Activated CD8-positive, alpha-beta T cell treated with anti-CD3 and anti-CD28 coated beads for 36 hours (primary cell): Measurements from ENCODE around the gene GRM4. TPM values are rescaled to one million over a fixed set of nuclear protein-coding genes. Genes with fewer than 3 reads are reported as not detected.

ENCODE experiments used
- ATAC-seq: fragments of 200-7000 bp; cut with Tn5 transposase; one replicate; pipeline ENCODE4 v1.10.0; 2021; ENCODE audit warnings: mild to moderate bottlenecking, moderate library complexity
- CTCF ChIA-PET: fragments of 350-600 bp; sonication (Branson Sonifier 250); formaldehyde crosslinking; loops from one replicate; lab custom pipeline; 2021; ENCODE audit warnings: antibody characterized with exemption; lab: Charles Lee
- POLR2A ChIA-PET: fragments of 350-600 bp; sonication (Branson Sonifier 250); formaldehyde crosslinking; loops from one replicate; lab custom pipeline; 2021; ENCODE audit warnings: antibody characterized with exemption; lab: Charles Lee
- DNase-seq: peaks from one replicate; pipeline ENCODE4 v3.0.0-alpha.2; 2020
- H3K27ac Mint-ChIP-seq: one replicate; pipeline ENCODE4 v1.8.0; 2021; ENCODE audit warnings: mild to moderate bottlenecking, mixed read lengths
- H3K27me3 Mint-ChIP-seq: one replicate; pipeline ENCODE4 v1.8.0; 2021; ENCODE audit warnings: mixed read lengths
- H3K36me3 Mint-ChIP-seq: one replicate; pipeline ENCODE4 v1.8.0; 2021; ENCODE audit warnings: low read depth, mixed read lengths
- H3K4me1 Mint-ChIP-seq: one replicate; pipeline ENCODE4 v1.8.0; 2021; ENCODE audit warnings: low read depth, mixed read lengths
- H3K4me3 Mint-ChIP-seq: one replicate; pipeline ENCODE4 v1.8.0; 2021; ENCODE audit warnings: mild to moderate bottlenecking, moderate library complexity, mixed read lengths
- H3K9me3 Mint-ChIP-seq: one replicate; pipeline ENCODE4 v1.8.0; 2021; ENCODE audit warnings: mixed read lengths
- CTCF ChIP-seq: fragments of 200-600 bp; IDR thresholded peaks from one replicate; pipeline ENCODE4 v1.8.0; 2022; ENCODE audit warnings: antibody characterized with exemption, mild to moderate bottlenecking
- intact Hi-C: fragments of 100-400 bp; cut with micrococcal nuclease; formaldehyde crosslinking; loops from one replicate; pipeline ENCODE4 v1.10.0; 2022
- total RNA-seq, 2 experiments: library from RNA; stranded (reverse); gene quantifications; one replicate each; pipeline ENCODE4 v1.2.3, GENCODE V29; 2021

GRM4 gene
- total RNA-seq, 2 experiments from 2014 or later = 0.11 to 0.14 TPM

DNA sequence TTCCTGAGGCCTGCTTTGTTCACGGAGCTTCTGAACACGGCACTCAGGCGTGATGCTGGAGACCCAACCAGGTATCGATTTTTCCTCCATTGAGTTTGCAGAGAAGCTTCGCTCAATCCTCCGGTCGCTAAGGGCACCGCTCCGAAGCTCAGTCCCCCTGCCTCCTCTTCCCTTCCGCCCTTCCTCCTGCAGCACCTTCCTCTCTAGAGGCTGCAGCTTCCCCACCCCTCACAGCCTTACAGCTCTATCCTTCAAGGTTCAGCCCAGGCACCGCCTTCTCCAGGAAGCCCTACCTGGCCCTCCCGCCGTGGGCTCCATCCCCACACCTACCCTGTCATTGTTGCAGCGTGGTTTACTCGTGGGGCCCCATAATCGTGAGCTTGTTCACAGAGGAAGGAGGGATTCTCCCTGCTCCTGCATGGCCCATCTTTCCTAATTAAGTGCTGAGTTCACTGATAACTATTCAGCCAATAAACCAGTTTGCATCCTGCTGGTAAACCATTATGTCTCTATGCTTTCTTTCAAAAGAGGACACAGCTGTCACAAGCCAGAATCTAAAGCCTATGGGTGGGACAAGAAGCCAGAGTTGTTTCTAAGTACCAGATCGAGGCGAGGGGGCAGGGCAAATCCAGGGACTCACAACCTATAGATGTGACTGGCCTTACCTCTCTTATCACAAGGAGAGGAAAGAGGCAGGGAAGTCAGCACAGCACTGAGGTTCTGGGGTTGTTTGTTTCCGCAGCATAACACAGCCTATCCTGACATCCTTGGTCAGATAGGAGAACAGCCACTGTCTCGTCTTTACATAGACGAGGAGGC, 152.0 kb downstream of the GRM4 start:
- Mint-ChIP-seq H3K36me3 (no peaks in the 10 kb centered on the region), H3K27ac (no peak overlapping the region), H3K4me1 (no peaks in the 10 kb centered on the region), H3K27me3 (peaks cover 3% of the 10 kb centered on the region), H3K4me3 (no peak overlapping the region), H3K9me3 (peaks cover 1% of the 10 kb centered on the region)
- POLR2A ChIA-PET = no interaction called here
- TF ChIP-seq CTCF = no peak
- intact Hi-C loops = no loop called here
- ATAC-seq (no peak), DNase-seq (no peak)
- CTCF ChIA-PET = interaction anchor here (1.6 kb wide), 1 partner anchor 223 kb away, joined by 5 read pairs; no protein-coding TSS in a partner anchor

GRCh38 chr6:33993091-33993490, 152.8 kb downstream of the GRM4 start:
- H3K4me1 Mint-ChIP-seq = no peaks in the 10 kb centered on the region
- no peaks in the 10 kb centered on the region for H3K36me3 Mint-ChIP-seq
- ATAC-seq (no peak), DNase-seq (no peak)
- no peak overlapping the region for H3K4me3 Mint-ChIP-seq
- intact Hi-C loops = no loop called here
- TF ChIP-seq CTCF = no peak
- peaks cover 1% of the 10 kb centered on the region for H3K9me3 Mint-ChIP-seq
- no peak overlapping the region for H3K27ac Mint-ChIP-seq
- ChIA-PET POLR2A (no interaction called here), CTCF (no interaction called here)
- peaks cover 3% of the 10 kb centered on the region for H3K27me3 Mint-ChIP-seq

- ChIA-PET POLR2A (no interaction called here), CTCF (no interaction called here)
- intact Hi-C loops = no loop called here
- Mint-ChIP-seq H3K36me3 (no peaks in the 10 kb centered on the region), H3K9me3 (no peaks in the 10 kb centered on the region), H3K27me3 (peaks cover 3% of the 10 kb centered on the region), H3K27ac (no peak overlapping the region), H3K4me3 (no peak overlapping the region), H3K4me1 (no peaks in the 10 kb centered on the region)
- ATAC-seq (no peak), DNase-seq (no peak)
- no peak for TF ChIP-seq CTCF
These were observed 153.7 kb downstream of the GRM4 start for GRCh38 chr6:33992191-33992590.

- Mint-ChIP-seq H3K9me3 (no peaks in the 10 kb centered on the region), H3K4me1 (no peaks in the 10 kb centered on the region), H3K4me3 (no peak overlapping the region), H3K27me3 (peaks cover 3% of the 10 kb centered on the region), H3K27ac (no peak overlapping the region), H3K36me3 (no peaks in the 10 kb centered on the region)
- no peak for ATAC-seq
- POLR2A ChIA-PET = no interaction called here
- intact Hi-C loops = no loop called here
- no peak for DNase-seq
- no peak for TF ChIP-seq CTCF
- CTCF ChIA-PET = no interaction called here
These were observed 154.3 kb downstream of the GRM4 start for GRCh38 chr6:33991610-33992009.

DNA sequence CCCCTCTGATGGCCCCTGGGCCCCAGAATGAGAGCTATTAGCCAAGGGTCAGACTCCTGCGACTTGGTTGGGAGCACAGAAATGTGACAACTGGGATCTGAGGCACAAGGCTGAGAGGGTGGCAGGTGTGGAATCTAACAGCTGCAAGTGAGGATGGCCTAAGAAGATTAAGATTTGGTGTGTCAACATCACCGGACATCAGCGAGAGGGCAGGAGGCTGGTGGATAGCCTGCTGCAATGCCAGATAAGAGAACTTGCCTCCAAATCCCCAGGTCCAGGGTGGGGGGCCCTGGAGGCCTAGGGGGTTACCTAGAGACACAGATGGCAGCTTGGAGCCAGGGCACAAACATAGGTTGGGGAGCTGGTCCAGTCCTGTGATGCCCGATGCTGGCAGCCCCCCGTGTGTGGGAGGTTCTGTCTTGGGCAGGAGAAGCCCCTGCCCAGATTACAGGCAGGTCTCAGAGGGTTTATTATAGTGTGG, 155.8 kb downstream of the GRM4 start:
- intact Hi-C loops = no loop called here
- H3K4me1 Mint-ChIP-seq = no peaks in the 10 kb centered on the region
- no peaks in the 10 kb centered on the region for H3K36me3 Mint-ChIP-seq
- peaks cover 3% of the 10 kb centered on the region for H3K27me3 Mint-ChIP-seq
- DNase-seq (no peak), ATAC-seq (no peak)
- ChIA-PET POLR2A (no interaction called here), CTCF (no interaction called here)
- no peaks in the 10 kb centered on the region for H3K9me3 Mint-ChIP-seq
- no peak overlapping the region for H3K4me3 Mint-ChIP-seq
- H3K27ac Mint-ChIP-seq = no peak overlapping the region
- TF ChIP-seq CTCF = no peak
